Activated effector memory CD4-positive, alpha-beta T cell treated with anti-CD3 and anti-CD28 coated beads, Interleukin-2, amount 50 U/mL, for 16 hours (primary cell): Measurements from ENCODE around the gene COL25A1.
"Not testable (repeated sequence)": the region's sequence is repeated elsewhere in the genome, so short reads cannot be mapped to it uniquely, and the experiment has no call there.

Experiments used
- DNase-seq: peaks from one replicate; pipeline ENCODE4 v3.0.0-alpha.2; 2020

COL25A1 gene

DNA sequence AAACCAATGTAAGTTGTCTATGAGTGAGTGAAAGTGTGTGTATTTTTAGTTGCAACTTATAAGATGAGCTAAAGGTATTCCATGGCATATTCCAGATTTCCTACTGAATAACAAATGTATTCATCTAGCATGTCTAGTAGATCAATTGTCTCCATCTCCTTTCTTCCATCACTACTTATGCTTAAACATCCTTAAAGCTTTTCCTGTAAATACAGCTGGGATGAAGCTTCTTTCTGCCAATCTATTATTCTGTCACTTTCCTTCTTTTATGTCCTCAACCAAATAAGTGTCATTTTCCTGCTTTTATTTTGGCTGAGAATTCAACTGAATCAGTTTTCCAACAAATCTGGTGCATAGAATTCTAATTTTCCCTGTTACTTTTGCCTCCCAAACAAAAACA is 136.3 kb downstream of the COL25A1 start:
- DNase-seq: no peak

- no peak for DNase-seq
Observed at GRCh38 chr4:109164011-109164410, 138.4 kb downstream of the COL25A1 start.

GRCh38 chr4:109163493-109163892 is 139.0 kb downstream of the COL25A1 start:
- DNase-seq: no peak

GRCh38 chr4:109162759-109163158 is 139.7 kb downstream of the COL25A1 start:
- DNase-seq: no peak

DNA sequence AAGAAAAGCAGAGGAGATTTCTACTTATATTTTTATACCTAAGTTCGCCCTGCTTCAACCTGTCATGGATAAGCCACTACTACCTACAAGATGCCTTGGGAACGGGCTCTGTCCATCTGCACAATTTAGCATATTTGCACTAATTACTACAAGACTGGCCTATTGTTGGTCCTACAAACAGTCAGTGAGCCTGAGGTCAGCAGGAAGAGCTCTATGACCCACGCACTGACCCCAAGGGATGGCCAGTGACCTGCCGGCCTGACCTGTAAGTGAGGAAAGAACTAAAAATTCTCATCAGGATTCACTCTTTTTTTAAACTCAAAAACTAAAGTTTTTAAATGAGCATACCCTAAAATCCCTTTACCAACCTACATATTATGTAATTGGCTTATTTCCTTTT is 142.0 kb downstream of the COL25A1 start:
- no peak for DNase-seq

- DNase-seq: no peak
Observed at GRCh38 chr4:109157696-109158095, 144.8 kb downstream of the COL25A1 start.

DNA sequence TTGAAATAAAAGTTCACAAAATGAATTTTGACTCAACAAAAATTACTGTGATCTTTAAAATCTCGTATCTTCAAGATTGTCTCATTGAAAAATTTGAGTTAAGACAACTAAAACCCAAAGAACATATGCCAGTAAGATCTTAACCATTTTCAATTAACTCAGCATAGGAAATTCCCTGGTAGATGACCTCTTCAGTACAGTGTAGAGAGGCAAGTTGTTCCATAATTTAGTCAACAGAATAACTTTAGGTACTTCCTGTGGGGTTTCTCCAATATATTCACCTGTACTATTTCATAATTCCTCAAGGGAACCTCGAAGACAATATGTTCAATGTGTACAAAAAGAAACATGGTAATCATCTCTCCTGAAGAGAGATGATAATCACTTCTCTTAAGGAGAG is 145.3 kb downstream of the COL25A1 start:
- DNase-seq: no peak

DNA sequence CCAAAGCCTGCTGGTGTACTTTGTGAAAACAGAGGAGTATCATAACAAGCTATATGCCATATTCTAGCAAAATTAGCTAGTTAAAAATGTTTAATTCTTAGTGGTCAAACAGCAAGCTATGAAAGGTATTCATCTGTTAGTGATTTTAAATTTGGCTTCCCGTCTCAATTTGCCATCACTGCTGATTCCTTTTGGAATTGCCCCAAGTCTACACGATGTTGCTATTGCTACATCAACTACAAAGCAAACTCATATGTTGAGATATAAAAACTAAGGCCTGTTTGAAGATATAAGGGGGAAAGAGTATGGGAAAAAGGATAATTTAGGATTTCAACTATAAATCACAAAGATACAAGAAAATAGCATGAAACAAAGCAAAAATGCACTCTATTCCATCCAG is 146.1 kb downstream of the COL25A1 start:
- no peak for DNase-seq

GRCh38 chr4:109155682-109156283 is 146.7 kb downstream of the COL25A1 start:
- DNase-seq: no peak

DNA sequence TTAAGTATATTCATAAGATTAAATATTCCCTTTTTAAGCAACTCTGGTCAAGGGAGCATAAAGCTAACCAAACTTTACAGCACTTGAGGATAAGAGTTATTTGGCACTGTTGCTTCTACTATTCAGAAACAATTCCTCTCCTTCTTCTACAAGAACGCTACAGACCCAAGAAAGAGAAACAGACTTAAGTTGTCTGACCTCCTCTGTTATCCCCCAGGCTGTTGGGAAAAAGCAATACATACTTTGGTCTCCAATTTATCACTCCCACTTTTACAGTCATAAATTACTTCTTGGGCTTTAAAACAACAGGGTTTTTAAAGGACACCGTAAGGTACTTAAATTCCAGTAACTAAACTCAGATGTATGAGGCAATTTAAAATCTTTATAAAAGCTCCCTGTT is 147.4 kb downstream of the COL25A1 start:
- DNase-seq: no peak

GRCh38 chr4:109154424-109154823 is 148.0 kb downstream of the COL25A1 start:
- no peak for DNase-seq

DNA sequence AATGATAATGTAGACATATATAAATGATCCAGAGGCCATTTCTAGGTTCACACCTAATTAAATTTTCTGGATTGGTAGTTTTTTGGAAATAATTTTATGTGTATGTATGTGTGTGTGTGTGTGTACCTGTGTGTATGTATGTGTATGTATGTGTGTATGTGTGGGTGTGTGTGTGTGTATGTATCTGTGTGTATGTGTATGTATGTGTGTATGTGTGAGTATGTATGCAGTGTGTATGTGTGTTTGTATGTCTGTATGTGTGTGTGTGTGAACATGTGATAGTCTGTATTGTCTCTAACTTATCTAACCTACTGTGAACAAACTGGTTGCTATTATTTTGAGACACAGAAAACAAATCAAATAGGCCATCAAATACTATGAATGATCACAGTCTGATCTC is 152.6 kb downstream of the COL25A1 start:
- no peak for DNase-seq

- DNase-seq: no peak
Observed at GRCh38 chr4:109148577-109149075, 153.8 kb downstream of the COL25A1 start.

GRCh38 chr4:109147135-109147534 is 155.3 kb downstream of the COL25A1 start:
- DNase-seq: no peak

GRCh38 chr4:109146499-109146898 is 156.0 kb downstream of the COL25A1 start:
- no peak for DNase-seq

DNA sequence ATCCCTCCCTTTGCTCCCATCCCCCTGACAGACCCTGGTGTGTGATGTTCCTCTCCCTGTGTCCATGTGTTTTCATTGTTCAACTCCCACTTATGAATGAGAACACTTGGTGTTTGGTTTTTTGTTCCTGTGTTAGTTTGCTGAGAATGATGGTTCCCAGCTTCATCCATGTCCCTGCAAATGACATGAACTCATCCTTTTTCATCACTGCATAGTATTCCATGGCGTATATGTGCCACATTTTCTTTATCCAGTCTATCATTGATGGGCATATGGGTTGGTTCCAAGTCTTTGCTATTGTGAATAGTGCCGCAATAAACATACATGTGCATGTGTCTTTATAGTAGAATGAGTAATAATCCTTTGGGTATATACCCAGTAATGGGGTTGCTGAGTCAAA is 164.3 kb downstream of the COL25A1 start:
- DNase-seq: not testable (repeated sequence)

- no peak for DNase-seq
Observed at GRCh38 chr4:109134921-109135320, 167.5 kb downstream of the COL25A1 start.

DNA sequence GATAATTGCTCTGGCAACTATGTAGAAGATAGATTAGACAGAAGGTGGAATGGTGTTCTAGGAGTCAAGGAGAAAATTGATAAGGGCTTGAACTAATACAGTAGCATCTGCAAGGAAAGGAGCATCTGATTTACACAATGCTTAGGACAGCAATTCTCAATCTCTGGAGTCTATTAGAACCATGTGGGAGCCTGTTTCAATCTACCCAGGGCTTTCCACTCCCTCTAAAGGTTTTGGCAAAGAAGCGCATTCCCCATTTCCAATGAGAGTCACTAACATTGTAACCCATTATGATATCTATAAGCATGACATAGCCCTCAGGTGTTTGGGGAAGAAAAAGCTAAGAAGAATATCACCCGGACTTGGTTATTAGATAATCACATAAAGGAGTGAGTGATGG is 168.2 kb downstream of the COL25A1 start:
- no peak for DNase-seq

DNA sequence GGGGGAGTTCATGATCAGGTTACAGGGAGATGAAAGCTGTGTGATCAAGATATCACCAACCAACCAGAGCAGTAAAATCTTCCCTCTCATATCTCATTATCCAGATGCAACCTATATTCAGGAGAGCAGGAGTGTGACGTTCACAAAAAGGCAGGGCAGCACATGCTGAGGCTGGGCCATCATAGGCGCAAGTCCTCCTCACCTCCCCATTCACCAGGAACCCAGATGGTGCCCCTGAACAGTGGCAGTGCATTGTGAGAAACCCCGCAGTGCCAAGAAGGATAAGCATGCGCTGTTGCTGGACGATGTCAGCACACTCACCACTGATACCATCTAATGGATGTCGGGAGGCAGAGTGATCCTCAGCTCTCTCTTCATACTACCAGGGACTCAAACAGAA is 170.9 kb downstream of the COL25A1 start:
- no peak for DNase-seq

GRCh38 chr4:109128589-109128988 is 173.9 kb downstream of the COL25A1 start:
- DNase-seq: no peak

DNA sequence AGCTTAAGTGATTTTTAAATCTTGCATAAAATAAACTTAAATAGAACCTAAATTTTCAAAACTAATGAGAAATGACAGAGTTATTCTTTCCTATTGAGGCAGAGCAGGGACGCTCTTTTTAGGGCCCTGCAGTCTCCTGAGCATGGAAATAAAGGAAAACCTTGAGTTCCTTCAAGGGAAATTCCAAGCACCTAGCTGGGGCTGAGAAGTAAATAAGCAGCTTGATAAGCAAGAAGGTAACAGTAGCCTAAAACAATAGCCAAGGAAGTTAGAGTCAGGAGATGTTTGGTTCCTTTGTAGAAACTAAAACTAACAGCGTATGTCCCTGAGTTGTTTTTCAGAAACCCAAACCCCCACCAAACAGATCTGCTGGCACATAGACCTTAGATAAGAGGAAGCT is 174.6 kb downstream of the COL25A1 start:
- no peak for DNase-seq

DNA sequence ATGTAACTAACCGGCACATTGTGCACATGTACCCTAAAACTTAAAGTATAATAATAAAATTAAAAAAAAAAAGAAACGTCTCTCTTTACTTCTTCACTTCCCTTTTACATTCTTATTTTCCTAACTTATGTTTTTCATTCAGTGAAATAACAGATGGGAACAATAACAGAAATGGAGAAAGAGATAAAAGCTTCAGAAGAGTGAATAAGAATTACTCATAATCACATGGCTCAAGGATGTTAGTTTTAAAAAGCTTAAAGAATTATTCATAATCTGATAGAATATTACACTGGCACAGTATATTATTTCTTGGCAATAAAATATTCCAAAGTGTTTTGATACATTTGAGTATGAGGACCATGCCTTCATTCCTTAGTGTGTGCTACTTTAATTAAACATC is 175.6 kb downstream of the COL25A1 start:
- DNase-seq: no peak

GRCh38 chr4:109125084-109125483 is 177.4 kb downstream of the COL25A1 start:
- DNase-seq: no peak

- no peak for DNase-seq
Observed at GRCh38 chr4:109123951-109124350, 178.5 kb downstream of the COL25A1 start.

- DNase-seq: no peak
Observed at GRCh38 chr4:109121561-109121960, 180.9 kb downstream of the COL25A1 start.

GRCh38 chr4:109119852-109120251 is 182.6 kb downstream of the COL25A1 start:
- DNase-seq: no peak
